GM21737 (cell line): Measurements from ENCODE around the gene PLCG1.
"Not testable (repeated sequence)": the region's sequence is repeated elsewhere in the genome, so short reads cannot be mapped to it uniquely, and the experiment has no call there.

Source experiments
- ATAC-seq: cut with Tn5 transposase; IDR thresholded peaks from one replicate; pipeline ENCODE4 v1.9.1; 2021; ENCODE audit warnings: mild to moderate bottlenecking, moderate library complexity; ENCODE audit not compliant: unreplicated experiment

Gene PLCG1

DNA sequence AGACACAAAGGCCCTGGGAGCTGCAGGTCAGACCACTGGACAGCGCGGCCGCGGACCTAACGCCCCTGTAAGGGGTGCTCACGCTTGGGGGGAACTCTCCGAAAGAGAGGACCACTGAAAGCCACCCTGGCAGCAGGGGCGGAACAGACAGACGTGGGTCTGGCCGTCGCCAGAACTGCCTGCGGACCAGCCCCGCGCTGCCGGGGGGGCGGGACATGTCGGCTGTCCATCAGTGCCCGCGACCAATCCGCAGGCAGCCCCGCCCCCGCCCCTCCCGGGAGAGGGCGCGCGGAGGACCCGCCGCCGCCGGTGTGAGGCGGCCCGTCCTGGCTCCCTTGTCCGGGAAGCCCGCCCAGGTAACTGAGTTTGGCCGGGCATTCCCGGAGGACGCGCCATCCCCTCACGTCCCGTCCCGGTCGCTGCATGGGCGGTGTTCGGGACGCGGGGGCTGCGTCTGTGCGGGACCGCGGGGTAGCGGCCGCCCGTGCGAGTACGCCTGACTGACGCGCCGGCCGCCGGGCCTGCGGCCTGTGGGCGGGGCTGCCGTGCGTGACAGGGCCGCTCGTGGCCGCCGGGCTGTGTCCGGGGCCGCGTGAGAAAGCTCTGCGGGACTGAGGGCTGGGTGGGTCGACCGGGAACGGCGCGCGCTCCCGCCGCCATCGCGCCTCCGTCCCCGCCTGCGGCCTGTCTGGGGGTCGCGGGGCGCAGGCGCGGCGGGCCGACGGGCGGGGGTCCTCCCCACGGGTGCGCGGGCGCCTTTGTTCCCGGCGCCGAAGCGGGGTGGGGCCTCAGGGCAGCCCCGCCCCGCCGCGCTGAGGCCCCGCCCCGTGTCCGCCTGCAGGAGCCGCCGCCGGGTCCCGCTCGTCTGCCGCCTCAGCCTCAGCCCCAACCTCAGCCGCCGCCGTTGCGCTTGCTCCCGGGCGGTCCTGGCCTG, at the start of gene PLCG1:
Gene PLCG1 (plus strand): TSS at position 864 of the 934 bp plus-strand sequence. CDS start 99 bp downstream, outside the sequence.
- peak; percentile 58 for ATAC-seq

DNA sequence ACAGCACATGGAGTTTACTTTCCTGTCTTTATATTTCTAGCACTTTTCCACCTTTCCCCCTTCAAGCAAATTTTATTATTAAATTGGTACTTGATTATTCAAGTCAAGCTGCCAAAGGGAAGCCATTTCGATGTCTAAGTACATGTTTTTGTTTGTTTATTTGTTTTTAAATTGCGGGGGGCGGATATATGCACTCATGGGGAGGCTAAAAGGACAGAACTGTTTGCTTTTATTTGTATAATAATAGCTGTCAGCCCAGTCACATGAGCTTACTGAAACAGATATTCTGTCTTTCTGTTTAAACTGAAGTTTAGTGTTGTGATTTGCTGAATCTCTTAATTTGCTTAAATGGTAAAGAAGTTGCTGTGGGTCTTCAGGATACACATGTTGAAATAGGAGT, 49.6 kb upstream of the PLCG1 start:
- no peak for ATAC-seq

DNA sequence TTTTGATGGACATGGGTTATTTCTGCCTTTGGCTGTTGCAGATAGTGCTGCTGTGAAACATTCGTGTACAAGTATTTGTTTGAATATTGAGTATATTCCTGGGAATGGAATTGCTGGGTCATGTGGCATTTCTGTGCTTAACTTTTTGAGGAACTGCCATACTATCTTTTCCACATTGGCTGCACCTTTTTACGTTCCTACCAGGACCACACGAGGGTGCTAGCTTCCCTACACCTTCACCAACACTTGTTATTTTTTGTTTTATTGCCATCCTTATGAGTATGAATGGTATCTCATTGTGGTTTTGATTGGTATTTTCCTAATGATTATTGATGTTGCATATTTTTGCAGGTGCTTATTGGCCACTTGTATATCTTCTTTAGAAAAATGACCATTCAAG, 47.8 kb upstream of the PLCG1 start:
- ATAC-seq: no peak

DNA sequence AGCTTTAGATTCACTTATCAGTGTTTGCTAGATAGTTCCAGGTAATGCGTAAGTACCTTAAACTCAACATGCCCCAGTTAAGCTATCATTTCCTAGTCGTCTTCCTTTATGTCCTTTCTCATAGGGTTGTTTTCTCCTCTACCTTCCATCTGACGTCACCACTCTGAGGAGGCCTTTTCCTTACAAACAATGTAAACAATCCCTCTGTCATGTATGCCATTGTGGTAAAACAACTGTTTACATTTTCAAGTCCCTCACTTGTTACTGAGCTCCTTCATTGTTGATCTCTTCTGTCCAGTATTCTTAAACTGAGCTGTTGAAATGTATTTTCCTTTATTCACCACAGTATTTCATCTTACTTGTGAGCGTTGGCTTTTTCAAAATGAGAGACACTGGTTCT, 45.4 kb upstream of the PLCG1 start:
- ATAC-seq: no peak

DNA sequence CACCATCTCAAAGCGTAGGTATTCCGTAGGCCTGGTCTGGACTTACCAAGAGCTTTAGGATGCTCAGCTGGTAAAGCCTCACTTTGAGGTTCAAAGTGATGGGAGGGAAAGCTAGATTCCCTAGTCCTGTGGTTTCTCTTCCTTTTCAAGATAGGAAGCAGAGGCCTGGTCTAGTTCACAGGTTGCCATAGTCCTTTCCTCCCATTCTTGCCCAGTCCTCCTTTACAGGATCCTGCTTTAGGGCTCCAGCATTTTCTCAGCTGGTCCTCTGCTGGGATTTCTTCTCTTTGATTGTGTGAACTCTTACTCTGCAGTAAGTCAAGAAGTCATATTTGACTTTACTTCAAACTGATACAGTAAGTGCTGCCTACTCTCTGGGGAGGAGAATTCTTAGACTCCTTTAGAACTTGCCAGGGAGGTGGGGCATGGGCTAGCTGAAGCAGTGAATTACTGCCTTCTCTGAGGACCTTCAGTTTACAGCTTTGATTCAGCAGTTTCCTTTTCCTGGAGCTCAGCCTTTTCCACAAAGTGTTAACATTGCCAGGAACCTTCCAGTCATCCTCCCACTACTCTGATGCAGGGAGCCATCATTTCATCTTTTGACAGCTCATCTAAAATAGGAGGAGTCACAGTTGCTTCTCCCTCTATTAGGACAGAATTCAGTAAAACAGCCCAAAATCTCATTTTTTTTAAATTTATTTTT, 42.8 kb upstream of the PLCG1 start:
- no peak for ATAC-seq

DNA sequence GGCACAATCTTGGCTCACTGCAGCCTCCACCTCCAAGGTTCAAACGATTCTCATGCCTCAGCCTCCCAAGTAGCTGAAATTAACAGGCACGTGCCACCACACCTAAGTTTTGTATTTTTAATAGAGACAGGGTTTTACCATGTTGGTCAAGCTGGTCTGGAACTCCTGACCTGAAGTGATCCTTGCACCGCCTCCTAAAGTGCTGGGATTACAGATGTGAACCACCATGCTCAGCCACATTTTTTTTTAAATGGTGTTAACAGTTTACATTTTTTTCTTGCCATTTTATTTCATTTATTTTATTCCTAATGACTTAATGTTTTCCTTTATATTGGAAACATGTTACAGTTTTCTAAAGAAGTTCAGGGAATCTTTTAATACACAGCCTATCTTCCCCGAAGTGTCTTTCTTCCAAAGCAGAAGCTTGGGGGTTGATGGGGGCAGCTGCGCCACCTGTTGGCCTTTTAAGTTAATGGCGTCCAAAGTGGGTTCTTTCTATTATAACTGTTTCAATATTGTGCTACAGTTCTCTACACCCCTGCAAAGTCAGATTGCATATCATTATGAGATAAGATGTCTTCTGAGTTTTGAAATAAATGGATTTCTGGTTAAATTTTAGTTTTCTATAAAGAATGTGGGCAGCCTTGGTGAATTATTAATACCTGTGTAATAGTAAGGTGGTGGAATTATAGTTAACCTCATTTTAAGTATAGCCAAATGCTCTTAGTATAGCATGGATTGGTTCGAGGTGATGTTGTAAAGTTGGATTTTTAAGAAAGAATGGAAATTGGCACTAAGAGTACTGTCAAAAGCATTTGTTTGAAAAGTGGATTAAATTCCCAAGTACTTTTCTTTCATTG, 42.0 kb upstream of the PLCG1 start:
- ATAC-seq: no peak

DNA sequence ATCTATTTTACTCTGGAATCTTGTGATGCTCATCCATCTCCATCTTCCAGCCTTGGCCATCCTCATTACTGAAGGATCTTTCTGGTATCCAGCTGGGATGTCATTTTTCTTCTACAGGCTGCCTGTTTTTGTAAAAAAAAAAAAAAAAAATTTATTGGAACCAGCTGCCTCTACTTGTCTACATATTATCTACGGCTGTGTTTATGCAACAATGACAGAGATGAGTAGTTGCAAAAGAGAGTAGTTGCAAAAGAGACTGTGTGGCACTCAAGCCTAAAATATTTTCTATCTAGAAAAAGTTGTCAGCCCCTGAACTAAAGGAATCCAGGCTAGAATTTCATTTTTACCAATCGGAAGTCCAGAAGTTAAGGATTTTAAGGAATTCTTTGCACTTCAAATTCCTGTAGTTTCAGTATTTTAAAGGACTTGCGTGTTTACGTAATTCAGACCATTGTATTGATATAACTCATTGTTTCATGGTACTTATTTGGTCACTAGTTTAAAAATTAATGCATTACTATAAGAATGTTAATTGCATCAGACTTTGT, 38.6 kb upstream of the PLCG1 start:
- no peak for ATAC-seq

DNA sequence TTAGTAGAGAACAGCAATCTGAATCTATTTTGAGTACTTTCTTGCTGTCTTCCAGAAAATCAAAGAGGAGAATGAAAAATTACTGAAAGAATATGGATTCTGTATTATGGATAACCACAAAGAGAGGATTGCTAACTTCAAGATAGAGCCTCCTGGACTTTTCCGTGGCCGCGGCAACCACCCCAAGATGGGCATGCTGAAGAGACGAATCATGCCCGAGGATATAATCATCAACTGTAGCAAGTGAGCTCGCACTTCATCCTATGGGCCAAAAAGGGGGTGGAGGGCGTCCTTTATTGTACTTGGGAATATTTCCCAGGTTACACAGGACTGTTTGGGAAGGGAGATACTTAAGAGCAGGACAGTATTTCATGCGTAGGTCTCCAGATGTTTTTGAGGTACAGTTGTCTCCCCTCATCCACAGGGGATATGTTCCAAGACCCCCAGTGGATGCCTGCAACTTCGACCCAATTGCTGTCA, 37.3 kb upstream of the PLCG1 start:
- ATAC-seq: no peak

DNA sequence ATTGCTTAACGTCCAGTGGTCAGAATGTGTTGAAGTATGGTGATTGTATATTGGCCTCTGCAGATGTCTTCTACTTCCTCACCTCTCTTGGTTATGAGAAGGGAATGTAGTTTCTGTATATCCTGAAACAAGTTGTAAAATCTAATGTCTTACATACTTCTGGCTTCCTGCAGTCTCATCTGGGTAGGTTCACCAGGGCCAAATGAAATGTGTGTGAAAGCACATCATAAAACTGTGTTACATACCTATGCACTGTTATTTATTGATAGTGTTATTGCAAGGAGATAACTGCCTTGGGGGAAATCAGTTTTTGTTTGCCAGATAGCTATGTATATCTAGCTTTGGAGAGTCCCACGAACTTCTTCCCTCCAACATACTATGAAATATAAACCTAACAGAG, 35.7 kb upstream of the PLCG1 start:
- no peak for ATAC-seq

DNA sequence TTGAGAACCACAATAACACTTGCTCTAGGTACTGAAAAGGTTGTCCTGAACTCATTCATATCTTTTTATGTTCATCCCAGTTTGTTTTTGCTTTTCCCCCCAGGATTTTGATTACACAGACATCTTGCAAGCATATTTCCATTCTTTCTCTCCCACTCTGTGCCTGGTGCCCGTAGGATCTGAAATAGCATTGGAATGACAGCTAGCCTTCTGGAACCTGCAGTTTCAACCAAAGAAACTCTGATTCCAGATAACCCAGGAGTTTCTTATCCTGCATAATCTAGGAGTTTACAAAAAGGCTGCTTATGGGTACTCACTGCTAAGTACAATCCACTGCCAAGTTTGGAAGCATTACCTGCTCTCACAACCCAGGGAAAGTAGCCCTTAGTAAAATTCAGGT, 28.8 kb upstream of the PLCG1 start:
- no peak for ATAC-seq

DNA sequence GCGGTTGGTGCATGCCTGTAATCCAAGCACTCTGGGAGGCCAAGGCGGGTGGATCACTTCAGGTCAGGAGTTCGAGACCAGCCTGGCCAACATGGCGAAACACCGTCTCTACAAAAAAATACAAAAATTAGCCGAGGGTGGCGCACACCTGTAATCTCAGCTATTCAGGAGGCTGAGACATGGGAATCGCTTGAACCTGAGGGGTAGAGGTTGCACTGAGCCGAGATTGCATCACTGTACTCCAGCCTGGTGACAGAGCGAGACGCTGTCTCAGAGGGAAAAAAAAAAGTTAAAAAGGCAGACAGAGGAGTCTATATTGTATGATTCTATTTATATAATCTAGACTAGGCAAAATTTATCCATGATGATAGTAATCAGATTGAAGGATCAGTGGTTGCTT, 27.3 kb upstream of the PLCG1 start:
- no peak for ATAC-seq

DNA sequence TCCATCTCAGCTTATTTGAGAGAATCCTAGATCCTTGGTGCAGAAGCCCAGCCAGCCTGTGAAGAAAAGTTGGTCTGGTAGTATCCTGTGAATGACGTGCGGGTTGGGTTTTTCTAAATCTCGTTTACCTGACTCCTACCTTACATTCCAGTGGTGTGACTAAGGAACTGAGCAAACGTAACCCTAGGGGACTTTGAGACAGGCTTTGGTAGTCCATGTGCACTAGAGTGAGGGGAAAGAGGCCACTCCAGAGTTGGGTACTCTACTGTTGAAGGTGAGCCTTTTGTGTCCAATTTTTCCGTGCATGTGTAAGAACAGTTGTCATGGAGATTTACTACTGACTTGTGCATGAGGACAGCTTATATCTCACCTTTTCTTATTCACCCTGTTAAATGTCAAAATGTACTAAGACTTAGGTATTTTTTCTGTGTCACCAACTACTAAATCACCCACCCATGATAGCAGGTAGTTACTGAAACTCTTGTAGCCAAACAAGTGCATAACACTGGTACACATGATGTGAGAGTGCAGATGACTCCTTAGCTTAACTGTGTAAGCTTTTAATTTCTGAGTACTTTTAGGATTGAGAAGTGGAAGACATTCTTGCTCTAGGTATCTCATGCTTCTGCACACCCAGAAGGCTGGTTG, 26.3 kb upstream of the PLCG1 start:
- no peak for ATAC-seq

DNA sequence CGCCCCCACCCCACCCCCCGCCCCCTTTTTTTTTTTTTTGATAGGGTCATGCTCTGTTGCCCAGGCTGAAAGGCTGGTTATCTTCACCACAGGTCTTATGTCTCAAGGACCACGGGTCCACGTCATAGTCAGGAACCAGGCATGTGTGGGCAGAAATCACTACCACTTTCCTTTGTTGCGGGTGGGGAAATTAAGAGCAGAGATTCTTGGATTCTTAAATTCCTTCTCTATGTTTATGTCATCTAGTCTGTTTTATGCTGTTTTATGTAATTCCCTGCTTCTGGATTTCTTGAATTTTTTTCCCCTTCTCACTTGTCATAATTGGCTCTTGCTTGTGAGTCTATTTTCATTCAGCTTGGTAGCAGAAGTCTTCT, 25.8 kb upstream of the PLCG1 start:
- ATAC-seq: no peak

DNA sequence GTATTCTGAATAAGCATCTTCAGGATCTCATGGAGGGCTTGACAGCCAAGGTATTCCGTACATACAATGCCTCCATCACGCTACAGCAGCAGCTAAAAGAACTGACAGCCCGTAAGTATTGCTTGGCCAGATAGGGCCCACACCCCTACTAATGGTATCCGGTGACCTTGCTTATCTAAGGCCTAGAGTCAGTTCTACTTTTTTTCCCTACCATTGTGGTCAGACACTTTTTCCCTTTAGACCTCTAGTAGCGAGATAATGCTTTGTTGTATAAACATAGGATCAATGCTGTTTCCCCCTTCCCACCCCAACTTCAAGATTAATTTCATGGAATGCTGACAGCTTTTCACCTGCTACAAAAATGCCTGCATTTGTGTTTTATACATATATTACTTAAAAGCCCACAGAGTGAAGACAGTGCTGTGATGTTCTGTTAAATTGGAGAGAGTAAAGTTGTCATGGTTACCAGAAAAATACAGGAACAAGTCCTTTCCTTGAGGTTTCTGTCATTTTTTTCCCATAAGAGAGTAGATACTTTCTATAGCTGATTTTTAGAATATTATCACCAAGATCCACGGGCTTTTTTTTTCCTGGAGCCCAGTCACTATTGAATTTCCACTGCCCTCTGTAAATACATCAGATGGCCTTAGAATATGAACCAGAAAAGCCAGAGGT, 20.9 kb upstream of the PLCG1 start:
- no peak for ATAC-seq

DNA sequence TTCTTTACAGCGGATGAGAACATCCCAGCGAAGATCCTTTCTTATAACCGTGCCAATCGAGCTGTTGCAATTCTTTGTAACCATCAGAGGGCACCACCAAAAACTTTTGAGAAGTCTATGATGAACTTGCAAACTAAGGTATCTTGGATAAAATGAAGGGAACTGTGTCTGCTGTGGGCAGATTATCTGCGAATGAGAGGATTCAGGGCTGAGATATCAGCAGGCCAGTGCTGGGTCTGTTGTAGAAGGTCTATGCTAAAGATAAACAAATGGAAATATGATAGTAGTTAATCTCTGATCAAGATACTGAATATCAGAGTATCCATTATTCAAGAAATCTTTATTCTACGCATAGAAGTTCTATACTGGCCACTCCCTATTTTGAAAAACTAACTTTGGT, 19.2 kb upstream of the PLCG1 start:
- ATAC-seq: not testable (repeated sequence)

DNA sequence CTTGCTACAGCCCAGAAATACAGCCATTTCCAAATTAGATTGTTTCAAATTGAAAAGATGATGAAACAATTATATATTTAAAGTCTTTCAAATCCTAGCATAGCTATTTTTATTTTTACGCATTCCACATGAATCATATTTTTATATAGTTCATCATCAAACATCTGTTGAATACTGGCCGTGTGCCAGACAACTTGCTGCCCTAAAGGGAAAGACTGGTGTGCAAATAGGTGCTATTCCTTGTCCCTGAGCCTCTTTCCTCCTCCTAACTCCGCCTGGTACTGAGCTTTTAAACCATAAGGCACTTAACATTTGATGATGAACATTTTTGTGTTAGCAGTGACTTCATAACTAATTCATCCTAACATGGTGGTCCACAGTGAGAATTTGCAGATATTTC, 18.7 kb upstream of the PLCG1 start:
- no peak for ATAC-seq

DNA sequence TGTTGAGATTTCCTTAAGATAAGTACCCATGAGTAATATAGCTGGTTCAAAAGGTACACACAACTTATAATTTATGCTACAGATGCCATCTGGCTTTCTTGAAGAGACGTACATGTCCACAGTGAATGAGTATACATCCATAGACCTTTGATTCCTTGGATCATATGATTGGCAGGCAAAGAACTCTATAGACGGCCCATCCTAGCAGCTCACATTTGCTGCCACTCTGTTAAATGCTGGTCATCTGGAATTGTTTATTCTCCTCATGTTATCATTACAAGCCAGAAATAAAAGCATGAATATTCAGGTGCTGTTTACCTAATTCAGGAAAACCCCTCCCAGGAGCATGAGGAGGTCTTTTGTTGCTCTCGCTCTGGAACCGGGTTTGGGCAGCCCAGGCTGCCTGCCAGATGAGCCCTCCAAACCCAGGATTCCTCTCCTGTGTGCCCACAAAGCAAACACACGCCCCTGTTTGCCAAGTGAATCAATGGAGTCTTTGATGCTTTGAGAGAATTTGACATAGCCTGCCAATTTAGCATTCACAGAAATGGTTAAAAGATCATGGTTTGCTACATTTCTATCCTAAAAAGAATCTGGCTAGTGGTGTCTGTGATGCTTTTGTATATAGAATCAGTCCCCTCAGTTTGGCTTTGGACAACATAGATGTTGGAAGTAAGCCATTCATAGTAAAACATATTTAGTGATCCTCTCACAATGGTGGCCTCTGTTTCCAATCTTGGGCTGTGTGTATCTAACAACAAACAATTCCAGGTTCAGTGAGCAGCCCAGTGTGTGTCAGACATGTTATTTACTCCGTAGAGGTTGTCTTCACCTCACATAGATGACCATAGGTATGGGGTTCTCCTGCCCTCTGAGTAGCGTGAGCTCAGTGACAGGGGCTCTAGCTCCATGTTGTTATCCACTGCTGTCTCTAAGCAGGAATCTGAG, 17.5 kb upstream of the PLCG1 start:
- ATAC-seq: no peak

DNA sequence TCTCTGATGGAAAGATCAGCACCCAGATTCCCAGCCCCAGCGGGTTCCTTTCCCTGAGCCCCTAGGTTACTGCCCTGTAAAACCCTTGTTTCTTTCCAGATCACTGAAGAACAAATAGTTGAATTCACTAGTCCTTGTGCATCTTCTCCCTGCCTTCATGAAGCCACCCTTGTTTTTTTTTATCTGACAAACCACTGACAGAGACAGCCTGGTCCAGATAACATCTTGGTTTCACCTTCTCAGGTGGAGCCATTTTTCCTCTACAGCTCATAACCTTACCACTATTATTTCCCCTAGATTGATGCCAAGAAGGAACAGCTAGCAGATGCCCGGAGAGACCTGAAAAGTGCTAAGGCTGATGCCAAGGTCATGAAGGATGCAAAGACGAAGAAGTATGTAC, 15.9 kb upstream of the PLCG1 start:
- no peak for ATAC-seq

DNA sequence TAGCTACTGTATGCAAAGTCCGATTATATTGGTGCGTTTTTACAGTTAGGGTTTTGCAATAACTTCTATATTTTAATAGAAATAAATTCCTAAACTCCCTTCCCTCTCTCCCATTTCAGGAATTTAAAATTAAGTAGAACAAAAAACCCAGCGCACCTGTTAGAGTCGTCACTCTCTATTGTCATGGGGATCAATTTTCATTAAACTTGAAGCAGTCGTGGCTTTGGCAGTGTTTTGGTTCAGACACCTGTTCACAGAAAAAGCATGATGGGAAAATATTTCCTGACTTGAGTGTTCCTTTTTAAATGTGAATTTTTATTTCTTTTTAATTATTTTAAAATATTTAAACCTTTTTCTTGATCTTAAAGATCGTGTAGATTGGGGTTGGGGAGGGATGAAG, 13.7 kb upstream of the PLCG1 start:
- ATAC-seq: no peak
